ENCODE measurements around the gene PDGFRA.
"Not testable (repeated sequence)": the region's sequence is repeated elsewhere in the genome, so short reads cannot be mapped to it uniquely, and the experiment has no call there.

PDGFRA gene

DNA sequence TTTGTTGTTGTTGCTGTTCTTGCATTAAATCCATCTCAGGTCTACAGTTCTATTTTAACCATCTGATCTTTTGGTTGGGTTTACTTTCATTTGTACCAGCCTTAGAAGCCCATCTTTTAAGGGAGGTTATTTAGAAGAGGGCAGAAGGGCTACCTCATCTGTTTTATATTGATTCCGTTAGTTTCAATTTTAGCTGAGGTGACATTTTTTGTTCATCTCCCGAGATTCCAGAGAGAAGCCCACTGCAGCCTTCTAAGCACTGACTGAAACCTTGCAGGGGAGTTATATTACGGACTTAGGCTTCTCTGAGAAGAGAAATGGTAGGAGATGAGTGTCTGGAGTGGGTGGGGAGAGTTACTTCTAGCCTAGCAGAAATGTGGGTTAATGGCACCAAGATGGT, 101.8 kb downstream of the PDGFRA start:
- DNase-seq = no peak

DNA sequence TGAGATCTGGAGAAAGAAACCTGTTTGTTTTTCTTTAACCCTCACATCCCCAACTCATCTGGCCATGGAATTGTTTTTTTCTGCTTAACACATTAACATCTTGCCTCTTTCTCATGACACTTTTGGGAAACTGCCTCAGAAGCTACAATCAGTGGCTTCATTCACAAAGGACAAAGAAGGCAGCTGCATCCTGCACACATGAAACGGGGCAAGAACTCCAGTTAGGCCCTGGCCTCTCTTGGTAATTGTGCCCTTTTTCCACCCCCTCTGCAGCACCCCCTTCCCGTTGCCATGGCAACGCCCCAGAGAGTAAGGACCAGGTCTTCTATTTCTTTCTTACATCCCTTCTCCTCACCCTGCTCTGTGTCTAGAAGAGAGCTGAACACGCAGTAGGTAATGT, 103.4 kb downstream of the PDGFRA start:
- DNase-seq = no peak

DNA sequence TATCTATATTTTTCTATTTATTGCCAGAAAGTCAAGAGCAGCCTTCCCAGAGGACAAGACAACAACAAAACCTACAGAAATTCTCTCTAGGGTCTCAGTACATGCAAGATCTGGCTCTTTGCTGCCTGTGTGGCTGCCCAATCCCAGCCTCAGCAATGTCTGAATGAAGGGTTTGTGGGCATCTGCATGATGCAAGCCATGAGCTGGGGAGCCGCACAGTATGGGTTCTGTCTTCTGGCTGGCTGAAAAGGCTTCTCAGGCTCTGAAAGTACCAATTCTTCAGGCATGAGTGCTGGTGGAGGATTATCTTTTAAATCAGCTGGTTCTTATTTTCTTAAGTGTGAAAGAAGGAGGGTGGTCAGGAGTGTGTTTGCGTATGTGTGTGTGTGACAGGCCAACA, 104.6 kb downstream of the PDGFRA start:
- no peak for DNase-seq

DNA sequence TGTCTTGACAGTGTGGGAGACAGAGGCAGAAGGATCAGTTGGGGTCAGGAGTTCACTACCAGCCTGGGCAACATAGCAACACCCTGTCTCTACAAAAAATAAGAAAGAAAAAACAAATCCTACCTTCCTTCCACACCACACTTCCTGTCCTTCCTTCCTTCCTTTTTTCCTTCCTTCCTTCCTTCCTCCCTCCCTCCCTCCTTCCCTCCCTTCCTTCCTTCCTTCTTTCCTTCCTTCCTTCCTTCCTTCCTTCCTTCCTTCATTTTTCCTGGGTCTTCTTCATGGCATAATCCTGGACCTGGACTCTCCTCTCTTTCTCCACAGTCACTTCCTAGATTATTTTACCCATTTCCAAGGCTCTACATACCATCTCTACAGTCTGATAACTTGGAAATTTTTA, 105.7 kb downstream of the PDGFRA start:
- not testable (repeated sequence) for DNase-seq

- DNase-seq = no peak
Measured at GRCh38 chr4:54337009-54337408, 107.9 kb downstream of the PDGFRA start.

DNA sequence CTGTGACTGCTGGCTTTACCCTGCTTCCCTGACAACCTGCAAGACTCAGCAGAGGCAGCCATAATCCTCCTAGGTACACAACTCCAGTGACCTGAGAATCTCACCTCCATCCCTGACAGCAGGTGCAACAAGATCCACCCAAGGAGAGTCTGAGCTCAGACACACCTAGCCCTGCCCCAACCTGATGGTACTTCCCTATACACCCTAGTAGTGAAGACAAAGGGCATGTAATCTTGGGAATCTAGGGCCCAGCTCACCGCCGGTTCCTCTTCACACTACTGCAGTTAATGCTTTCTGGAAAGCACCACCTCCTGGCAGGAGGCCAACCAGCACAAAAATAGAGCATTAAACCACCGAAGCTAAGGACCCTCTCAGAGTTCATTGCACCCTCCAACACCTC, 113.0 kb downstream of the PDGFRA start:
- not testable (repeated sequence) for DNase-seq
